Daoy (cell line): ENCODE data around the gene C5AR1. TPM values are rescaled to one million over a fixed set of nuclear protein-coding genes. Genes with fewer than 3 reads are reported as not detected.
"Not testable (repeated sequence)": the region's sequence is repeated elsewhere in the genome, so short reads cannot be mapped to it uniquely, and the experiment has no call there.

Experiments
- DNase-seq: peaks from one replicate; pipeline ENCODE4 v3.0.0-alpha.2; 2015; ENCODE audit warnings: low read depth
- total RNA-seq: library from RNA; depleted of rRNA; stranded (reverse); fragments of >200 nt; shearing (Covaris generic); gene quantifications from 2 replicates; pipeline ENCODE4 v1.2.3, GENCODE V29; 2014; rRNA removed

C5AR1 gene
- total RNA-seq, 1 experiment from 2014 or later = not detected

- DNase-seq = not testable (repeated sequence)
Measured at GRCh38 chr19:47365455-47365854, 55.8 kb downstream of the C5AR1 start.

GRCh38 chr19:47370045-47370611 lies 60.5 kb downstream of the C5AR1 start:
- peak; percentile 32 for DNase-seq

- DNase-seq = no peak
Measured at GRCh38 chr19:47371261-47371660, 61.6 kb downstream of the C5AR1 start.

Other genes starting within 250 kb of the C5AR1 start
- 4.0 and 11.4 TPM in 2 replicates for gene ZC3H4, start 196.1 kb upstream of the C5AR1 start, total RNA-seq
- gene SAE1, start 179.0 kb upstream of the C5AR1 start, total RNA-seq = 289 and 321 TPM in 2 replicates
- 0.86 and 2.2 TPM in 2 replicates for gene BBC3, start 78.7 kb upstream of the C5AR1 start, total RNA-seq
- 8.0 and 8.6 TPM in 2 replicates for gene CCDC9, start 53.3 kb upstream of the C5AR1 start, total RNA-seq
- 3.5 and 6.0 TPM in 2 replicates for gene INAFM1, start 35.0 kb upstream of the C5AR1 start, total RNA-seq
- gene C5AR2, start 22.3 kb downstream of the C5AR1 start, total RNA-seq = 0.17 TPM in 1 of 2 replicates, not detected in the other
- 29.7 and 30.5 TPM in 2 replicates for gene DHX34, start 39.5 kb downstream of the C5AR1 start, total RNA-seq
- gene MEIS3, start 109.7 kb downstream of the C5AR1 start, total RNA-seq = 0.63 and 2.9 TPM in 2 replicates
- 0.40 TPM in 1 of 2 replicates, not detected in the other for gene SLC8A2, start 162.0 kb downstream of the C5AR1 start, total RNA-seq
- 3.3 and 6.5 TPM in 2 replicates for gene KPTN, start 174.4 kb downstream of the C5AR1 start, total RNA-seq
- 87.0 and 101 TPM in 2 replicates for gene NAPA, start 205.2 kb downstream of the C5AR1 start, total RNA-seq